SHP77 treated with DMSO at 0.1 percent for 48 hours (cell line): ENCODE measurements around the gene ESYT2.
"Not testable (repeated sequence)": the region's sequence is repeated elsewhere in the genome, so short reads cannot be mapped to it uniquely, and the experiment has no call there.

Source experiments
- DNase-seq: peaks from one replicate; lab custom pipeline; 2025; lab: John Stamatoyannopoulos, UW

ESYT2 gene

GRCh38 chr7:158856883-158857668 is 27.8 kb upstream of the ESYT2 start:
- DNase-seq, result no peak

GRCh38 chr7:158854681-158855081 is 25.4 kb upstream of the ESYT2 start:
- no peak for DNase-seq

- no peak for DNase-seq
Measured at GRCh38 chr7:158850545-158851102, 21.3 kb upstream of the ESYT2 start.

- DNase-seq, result peak; percentile 43
Measured at GRCh38 chr7:158849768-158850544, 20.6 kb upstream of the ESYT2 start.

GRCh38 chr7:158849442-158849767 is 20.1 kb upstream of the ESYT2 start:
- no peak for DNase-seq

- no peak for DNase-seq
Measured at GRCh38 chr7:158847451-158847866, 18.1 kb upstream of the ESYT2 start.

- DNase-seq, result no peak
Measured at GRCh38 chr7:158846304-158846703, 17.0 kb upstream of the ESYT2 start.

GRCh38 chr7:158843771-158844170 is 14.5 kb upstream of the ESYT2 start:
- DNase-seq, result no peak

GRCh38 chr7:158842486-158842885 is 13.2 kb upstream of the ESYT2 start:
- no peak for DNase-seq

- DNase-seq, result no peak
Measured at GRCh38 chr7:158840604-158841003, 11.3 kb upstream of the ESYT2 start.

GRCh38 chr7:158839177-158839576 is 9.9 kb upstream of the ESYT2 start:
- DNase-seq, result not testable (repeated sequence)

- DNase-seq, result no peak
Measured at GRCh38 chr7:158837790-158838637, 8.7 kb upstream of the ESYT2 start.

- no peak for DNase-seq
Measured at GRCh38 chr7:158836692-158837091, 7.4 kb upstream of the ESYT2 start.

GRCh38 chr7:158834878-158835784 is 5.8 kb upstream of the ESYT2 start:
- DNase-seq, result no peak

GRCh38 chr7:158832994-158833393 is 3.7 kb upstream of the ESYT2 start:
- no peak for DNase-seq

GRCh38 chr7:158831738-158832091 is 2.4 kb upstream of the ESYT2 start:
- DNase-seq, result no peak

GRCh38 chr7:158830211-158830723 is 958 bp upstream of the ESYT2 start:
- DNase-seq, result no peak

GRCh38 chr7:158829021-158829341 is 328 bp downstream of the ESYT2 start:
- no peak for DNase-seq

- DNase-seq, result no peak
Measured at GRCh38 chr7:158828133-158829020, 932 bp downstream of the ESYT2 start.
